Fibroblast of lung (primary cell): ENCODE data around the gene TERC.

Experiments
- EZH2 ChIP-seq: IDR thresholded peaks from 2 replicates; pipeline ENCODE4 v1.5.1; 2012; ENCODE audit warnings: low read length, control low read depth, mild to moderate bottlenecking; ENCODE audit errors: missing control alignments
- TF ChIP-seq, protein P1 (sequence below), 2 donors: IDR thresholded peaks in 1 of 2; conservative IDR thresholded peaks in 1 of 2; 1 replicate in 1 of 2; 2 replicates in 1 of 2; pipeline ENCODE4 v1.5.1; 2011 to 2012; ENCODE audit warnings: low read length in 2 of 2, control low read depth in 1 of 2, inconsistent platforms in 1 of 2, low read depth in 1 of 2, mild to moderate bottlenecking in 1 of 2

DNA sequence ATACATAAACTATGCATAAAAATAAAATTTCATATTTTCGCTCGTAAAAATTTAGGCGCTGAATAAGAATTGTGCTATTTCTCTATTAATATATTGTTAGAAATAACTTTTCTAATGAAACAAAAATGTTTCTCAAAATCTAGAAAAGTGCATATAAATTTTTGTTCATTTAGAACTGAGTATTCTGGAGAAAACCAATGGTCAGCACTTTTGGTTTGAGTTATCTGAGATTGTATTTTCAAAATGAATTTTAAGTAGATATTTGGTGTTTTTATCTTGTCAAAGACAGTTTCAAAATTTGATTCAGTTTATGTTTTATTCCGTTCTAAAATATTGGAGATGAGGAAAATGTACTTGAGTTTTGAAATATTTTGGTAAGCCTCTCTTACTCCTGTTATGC lies 22.3 kb upstream of the TERC start:
- TF ChIP-seq, protein P1, sequence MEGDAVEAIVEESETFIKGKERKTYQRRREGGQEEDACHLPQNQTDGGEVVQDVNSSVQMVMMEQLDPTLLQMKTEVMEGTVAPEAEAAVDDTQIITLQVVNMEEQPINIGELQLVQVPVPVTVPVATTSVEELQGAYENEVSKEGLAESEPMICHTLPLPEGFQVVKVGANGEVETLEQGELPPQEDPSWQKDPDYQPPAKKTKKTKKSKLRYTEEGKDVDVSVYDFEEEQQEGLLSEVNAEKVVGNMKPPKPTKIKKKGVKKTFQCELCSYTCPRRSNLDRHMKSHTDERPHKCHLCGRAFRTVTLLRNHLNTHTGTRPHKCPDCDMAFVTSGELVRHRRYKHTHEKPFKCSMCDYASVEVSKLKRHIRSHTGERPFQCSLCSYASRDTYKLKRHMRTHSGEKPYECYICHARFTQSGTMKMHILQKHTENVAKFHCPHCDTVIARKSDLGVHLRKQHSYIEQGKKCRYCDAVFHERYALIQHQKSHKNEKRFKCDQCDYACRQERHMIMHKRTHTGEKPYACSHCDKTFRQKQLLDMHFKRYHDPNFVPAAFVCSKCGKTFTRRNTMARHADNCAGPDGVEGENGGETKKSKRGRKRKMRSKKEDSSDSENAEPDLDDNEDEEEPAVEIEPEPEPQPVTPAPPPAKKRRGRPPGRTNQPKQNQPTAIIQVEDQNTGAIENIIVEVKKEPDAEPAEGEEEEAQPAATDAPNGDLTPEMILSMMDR (conservative IDR thresholded peaks at IDR 0.05 in 1 of 2, IDR thresholded peaks at IDR 0.05 in 1 of 2; ENCODE audit: low read depth in 1 of 2, low read length in 2 of 2): no peak
- no peak for TF ChIP-seq EZH2
